Neural cell (in vitro differentiated cells): ENCODE results near the gene IRF3.

Experiments used
- EZH2 ChIP-seq: fragments of 200-600, 300-800 bp; shearing (Covaris generic), sonication (generic); IDR thresholded peaks from 2 replicates; pipeline ENCODE4 v1.6.1; 2014; ENCODE audit warnings: antibody characterized with exemption, low read length, borderline replicate concordance, mild to moderate bottlenecking; ENCODE audit not compliant: insufficient read depth, poor library complexity, severe bottlenecking
- POLR2AphosphoS5 ChIP-seq: IDR thresholded peaks from 2 replicates; pipeline ENCODE4 v1.6.1; 2012
- RAD21 ChIP-seq: fragments of 450-650 bp; conservative IDR thresholded peaks from 2 replicates; pipeline ENCODE4 v1.6.1; 2014; ENCODE audit warnings: antibody characterized with exemption, mild to moderate bottlenecking, moderate library complexity
- SMC3 ChIP-seq: fragments of 450-650 bp; conservative IDR thresholded peaks from 2 replicates; pipeline ENCODE4 v1.6.1; 2014; ENCODE audit warnings: antibody characterized with exemption, mild to moderate bottlenecking, moderate library complexity; ENCODE audit not compliant: poor library complexity
- TAF1 ChIP-seq: IDR thresholded peaks from 2 replicates; pipeline ENCODE4 v1.6.1; 2012; ENCODE audit warnings: low read depth
- TF ChIP-seq, protein P1 (sequence below): fragments of 450-650 bp; IDR thresholded peaks from 2 replicates; pipeline ENCODE4 v1.5.1; 2014; ENCODE audit warnings: antibody characterized with exemption, mild to moderate bottlenecking, moderate library complexity; ENCODE audit not compliant: poor library complexity, severe bottlenecking
- TF ChIP-seq, protein P2 (sequence below): IDR thresholded peaks from 2 replicates; pipeline ENCODE4 v1.6.1; 2012; ENCODE audit warnings: borderline replicate concordance

DNA sequence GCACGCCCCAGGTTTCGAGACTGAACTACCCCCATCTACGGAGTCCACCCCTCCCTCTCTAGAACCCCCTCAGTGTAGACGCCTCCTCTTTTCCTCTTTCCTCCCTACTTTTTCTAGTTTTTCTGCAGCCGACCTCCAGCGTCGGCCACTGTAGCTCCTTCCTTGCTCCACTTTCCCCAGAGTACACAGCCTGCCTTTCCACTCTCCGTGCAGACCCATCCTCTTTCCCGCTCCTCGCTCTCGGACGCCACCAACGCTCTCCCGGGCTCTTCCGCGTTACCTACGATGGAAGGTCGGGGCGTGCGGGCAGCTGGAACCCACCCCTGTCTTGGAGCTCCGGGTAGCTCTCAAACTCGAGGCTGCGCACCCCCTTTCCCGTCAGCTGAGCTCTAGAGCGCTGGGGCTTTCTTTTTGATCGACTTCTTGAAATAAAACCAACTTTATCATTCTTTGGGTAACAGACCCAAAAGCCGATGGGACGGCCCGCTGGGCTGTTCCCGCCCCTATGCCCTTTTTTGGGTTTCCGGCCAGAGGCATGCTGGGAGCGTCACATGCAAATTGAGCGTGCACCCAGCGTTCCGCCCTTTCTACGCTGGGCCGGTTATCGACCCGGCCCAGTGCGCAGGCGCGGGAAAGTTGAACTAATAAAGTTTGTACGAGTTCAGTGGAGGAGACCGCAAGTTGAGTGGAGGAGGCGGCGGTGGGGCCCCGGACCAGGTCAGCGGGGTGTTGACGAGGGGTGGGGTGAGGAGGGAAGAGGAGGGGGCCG is at the start of gene IRF3, which contains the start of gene BCL2L12:
- TF ChIP-seq, protein P1, sequence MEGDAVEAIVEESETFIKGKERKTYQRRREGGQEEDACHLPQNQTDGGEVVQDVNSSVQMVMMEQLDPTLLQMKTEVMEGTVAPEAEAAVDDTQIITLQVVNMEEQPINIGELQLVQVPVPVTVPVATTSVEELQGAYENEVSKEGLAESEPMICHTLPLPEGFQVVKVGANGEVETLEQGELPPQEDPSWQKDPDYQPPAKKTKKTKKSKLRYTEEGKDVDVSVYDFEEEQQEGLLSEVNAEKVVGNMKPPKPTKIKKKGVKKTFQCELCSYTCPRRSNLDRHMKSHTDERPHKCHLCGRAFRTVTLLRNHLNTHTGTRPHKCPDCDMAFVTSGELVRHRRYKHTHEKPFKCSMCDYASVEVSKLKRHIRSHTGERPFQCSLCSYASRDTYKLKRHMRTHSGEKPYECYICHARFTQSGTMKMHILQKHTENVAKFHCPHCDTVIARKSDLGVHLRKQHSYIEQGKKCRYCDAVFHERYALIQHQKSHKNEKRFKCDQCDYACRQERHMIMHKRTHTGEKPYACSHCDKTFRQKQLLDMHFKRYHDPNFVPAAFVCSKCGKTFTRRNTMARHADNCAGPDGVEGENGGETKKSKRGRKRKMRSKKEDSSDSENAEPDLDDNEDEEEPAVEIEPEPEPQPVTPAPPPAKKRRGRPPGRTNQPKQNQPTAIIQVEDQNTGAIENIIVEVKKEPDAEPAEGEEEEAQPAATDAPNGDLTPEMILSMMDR = no peak
- TF ChIP-seq EZH2 (no peak), POLR2AphosphoS5 (no peak), RAD21 (no peak), TAF1 (peak; percentile 43), SMC3 (no peak)
- TF ChIP-seq, protein P2, sequence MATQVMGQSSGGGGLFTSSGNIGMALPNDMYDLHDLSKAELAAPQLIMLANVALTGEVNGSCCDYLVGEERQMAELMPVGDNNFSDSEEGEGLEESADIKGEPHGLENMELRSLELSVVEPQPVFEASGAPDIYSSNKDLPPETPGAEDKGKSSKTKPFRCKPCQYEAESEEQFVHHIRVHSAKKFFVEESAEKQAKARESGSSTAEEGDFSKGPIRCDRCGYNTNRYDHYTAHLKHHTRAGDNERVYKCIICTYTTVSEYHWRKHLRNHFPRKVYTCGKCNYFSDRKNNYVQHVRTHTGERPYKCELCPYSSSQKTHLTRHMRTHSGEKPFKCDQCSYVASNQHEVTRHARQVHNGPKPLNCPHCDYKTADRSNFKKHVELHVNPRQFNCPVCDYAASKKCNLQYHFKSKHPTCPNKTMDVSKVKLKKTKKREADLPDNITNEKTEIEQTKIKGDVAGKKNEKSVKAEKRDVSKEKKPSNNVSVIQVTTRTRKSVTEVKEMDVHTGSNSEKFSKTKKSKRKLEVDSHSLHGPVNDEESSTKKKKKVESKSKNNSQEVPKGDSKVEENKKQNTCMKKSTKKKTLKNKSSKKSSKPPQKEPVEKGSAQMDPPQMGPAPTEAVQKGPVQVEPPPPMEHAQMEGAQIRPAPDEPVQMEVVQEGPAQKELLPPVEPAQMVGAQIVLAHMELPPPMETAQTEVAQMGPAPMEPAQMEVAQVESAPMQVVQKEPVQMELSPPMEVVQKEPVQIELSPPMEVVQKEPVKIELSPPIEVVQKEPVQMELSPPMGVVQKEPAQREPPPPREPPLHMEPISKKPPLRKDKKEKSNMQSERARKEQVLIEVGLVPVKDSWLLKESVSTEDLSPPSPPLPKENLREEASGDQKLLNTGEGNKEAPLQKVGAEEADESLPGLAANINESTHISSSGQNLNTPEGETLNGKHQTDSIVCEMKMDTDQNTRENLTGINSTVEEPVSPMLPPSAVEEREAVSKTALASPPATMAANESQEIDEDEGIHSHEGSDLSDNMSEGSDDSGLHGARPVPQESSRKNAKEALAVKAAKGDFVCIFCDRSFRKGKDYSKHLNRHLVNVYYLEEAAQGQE = no peak
